ENCODE results near the gene AGA.

GRCh38 chr4:177441803-177442622, at the start of gene AGA:
- no peak for TF ChIP-seq EP300 (IDR thresholded peaks at IDR 0.05; ENCODE audit: borderline replicate concordance in 1 of 2, low read depth in 1 of 2, low read length in 1 of 2)
- TF ChIP-seq CTCF (IDR thresholded peaks at IDR 0.05) = no peak
- TF ChIP-seq RXRA (IDR thresholded peaks at IDR 0.05; ENCODE audit: borderline replicate concordance, low read depth) = no peak
- no peak; the same call in 1 of the 2 replicates for TF ChIP-seq REST (IDR thresholded peaks at IDR 0.05; ENCODE audit: low read depth, low read length)
- TF ChIP-seq EZH2phosphoT487 (IDR thresholded peaks at IDR 0.05; ENCODE audit: borderline replicate concordance, low read depth) = no peak
- TF ChIP-seq USF2 (IDR thresholded peaks at IDR 0.05; ENCODE audit: borderline replicate concordance, low read depth, low read length) = no peak

Data from SK-N-SH (cell line).